Measurements from ENCODE around the gene ARSG. TPM values are rescaled to one million over a fixed set of nuclear protein-coding genes. Genes with fewer than 3 reads are reported as not detected.
A peak's percentile ranks its signal among the peaks of the same experiment; 100 is the strongest.

Gene ARSG
- total and polyA plus RNA-seq, 10 of the 15 experiments (the other 5 are each of a cell fraction or from before 2014, with no cell fraction given): 2.9 to 13.5 (median 7.6) TPM

GRCh38 chr17:68248199-68248825 lies 43.0 kb upstream of the ARSG start (continued):
- TF ChIP-seq BMI1 (IDR thresholded peaks at IDR 0.05; ENCODE audit: borderline replicate concordance) (peak; percentile 44; the same call in 1 of the 2 replicates), GATAD2B (conservative IDR thresholded peaks at IDR 0.05; ENCODE audit: low read depth) (peak; percentile 82; the same call in 1 of the 2 replicates), ATF7 (IDR thresholded peaks at IDR 0.05; ENCODE audit: low read depth) (no peak), NBN (IDR thresholded peaks at IDR 0.05) (peak; percentile 16; the same call in 1 of the 2 replicates), NKRF (conservative IDR thresholded peaks at IDR 0.05) (peak; percentile 42), ZNF217 (IDR thresholded peaks at IDR 0.05) (no peak), KAT2A (conservative IDR thresholded peaks at IDR 0.05; ENCODE audit: control insufficient read depth, low read depth, low read length) (no peak), MEF2B (IDR thresholded peaks at IDR 0.05; ENCODE audit: partially characterized antibody, poor library complexity, severe bottlenecking) (peak; percentile 58)

GRCh38 chr17:68248891-68249290 lies 42.4 kb upstream of the ARSG start:
- peak overlapping the region; percentile 91 for H3K27ac ChIP-seq (ENCODE audit: control insufficient read depth, insufficient read depth)
- no peak for TF ChIP-seq NRF1 (conservative IDR thresholded peaks at IDR 0.05; ENCODE audit: low read depth, low read length)
- 0 out of 2 replicates have a peak, but pooled peaks have one; percentile 16 for TF ChIP-seq PKNOX1 (IDR thresholded peaks at IDR 0.05)

More at GRCh38 chr17:68248891-68249290, 42.4 kb upstream of the ARSG start:
- 0 out of 3 replicates have a peak, but pooled peaks have one; percentile 5 for ATAC-seq
- peaks cover 16% of the 10 kb centered on the region for H3K79me2 ChIP-seq (ENCODE audit: control insufficient read depth, insufficient read depth, low read length)
- WGBS (ENCODE audit: insufficient coverage, insufficient replicate concordance, low lambda C conversion rate, missing lambda C conversion rate): 1% methylated on average over 5 of the region's 5 CpGs
- H3K9ac ChIP-seq (ENCODE audit: control insufficient read depth, insufficient read depth, low read length): peak overlapping the region; percentile 83
- ChIA-PET POLR2A (interaction anchor here (0.7 to 5.6 kb wide), 10 partner anchors 10 to 214 kb away, joined by 3 to 66 read pairs (median 23); partner anchors contain the start of genes SLC16A6 and WIPI1), RAD21 (ENCODE audit: unreplicated experiment) (interaction anchor here (1.0 to 4.2 kb wide), 12 partner anchors 10 to 217 kb away, joined by 3 to 46 read pairs (median 11); partner anchors contain the start of genes ARSG, SLC16A6 and WIPI1), SMC1A (ENCODE audit: uncharacterized antibody, unreplicated experiment) (interaction anchor here (0.9 to 4.9 kb wide), 19 partner anchors 10 to 219 kb away, joined by 3 to 59 read pairs (median 4); partner anchors contain the start of gene WIPI1), CTCF (interaction anchor here (1.0 to 3.9 kb wide), 12 partner anchors 9 to 219 kb away, joined by 3 to 32 read pairs (median 6); partner anchors contain the start of gene WIPI1)
- intact Hi-C loops (cut with micrococcal nuclease; ENCODE audit: unreplicated experiment): loop anchor here (5.0 kb wide), 3 partner anchors 42 to 67 kb away; partner anchors contain the start of genes ARSG and SLC16A6
- peaks cover 10% of the 10 kb centered on the region for H3K4me1 ChIP-seq (ENCODE audit: control insufficient read depth, insufficient read depth, low read length)
- peak overlapping the region; percentile 85 for H3K4me3 ChIP-seq
- DNase-seq (ENCODE audit: low read depth, low spot score): no peak
- no peaks in the 10 kb centered on the region for H3K9me3 ChIP-seq (replicated peaks; ENCODE audit: control insufficient read depth, insufficient read depth, low read length)
- in situ Hi-C loops (cut with MboI): no loop called here
- 0 out of 4 replicates have a peak, but pooled peaks cover 0 to 4% of the 10 kb centered on the region in 2 experiments for H3K36me3 ChIP-seq (ENCODE audit: control insufficient read depth in 2 of 2, insufficient read depth in 2 of 2, low read length in 1 of 2)
- H4K20me1 ChIP-seq (ENCODE audit: control insufficient read depth, insufficient read depth): no peaks in the 10 kb centered on the region
- no peak for FAIRE-seq
- no peak overlapping the region; the same call in 1 of the 2 replicates for H2AFZ ChIP-seq (ENCODE audit: control insufficient read depth, low read depth, low read length)
- H3K4me2 ChIP-seq (ENCODE audit: control insufficient read depth, insufficient read depth): peak overlapping the region; percentile 73
- H3K27me3 ChIP-seq (replicated peaks in 1 of 2; ENCODE audit: control insufficient read depth in 2 of 2, insufficient read depth in 2 of 2, low read length in 1 of 2): no peaks in the 10 kb centered on the region
- BruUV-seq (replicated peaks): no TSS peak
